HAP-1 (cell line): ENCODE data around the gene COX8A.

Experiments used
- DNase-seq, 2 experiments: peaks; one replicate each; pipeline ENCODE4 v3.0.0-alpha.2; 2016 to 2020; ENCODE audit warnings: low spot score in 2 of 2
- H3K27me3 ChIP-seq: fragments of 250-450 bp; sonication (Bioruptor Pico); 2 replicates; pipeline ENCODE4 v1.5.1; 2020; ENCODE audit warnings: low read depth, mild to moderate bottlenecking, moderate library complexity
- H3K36me3 ChIP-seq: fragments of 250-450 bp; sonication (Bioruptor Pico); replicated peaks from 2 replicates; pipeline ENCODE4 v1.5.1; 2020; ENCODE audit warnings: mild to moderate bottlenecking
- H3K4me1 ChIP-seq: fragments of 250-450 bp; sonication (Bioruptor Pico); 2 replicates; pipeline ENCODE4 v1.5.1; 2020; ENCODE audit warnings: mild to moderate bottlenecking
- H3K4me3 ChIP-seq: fragments of 250-450 bp; sonication (Bioruptor Pico); 2 replicates; pipeline ENCODE4 v1.5.1; 2020; ENCODE audit warnings: mild to moderate bottlenecking, moderate library complexity
- H3K9me3 ChIP-seq: fragments of 250-450 bp; sonication (Bioruptor Pico); 2 replicates; pipeline ENCODE4 v1.5.1; 2020; ENCODE audit warnings: mild to moderate bottlenecking, moderate library complexity
- in situ Hi-C: fragments of 300-500 bp; cut with MboI; formaldehyde crosslinking; loops from 3 replicates; pipeline ENCODE4 v1.14.3; 2020; ENCODE audit warnings: low sequenced_read_pairs, inconsistent platforms, mixed read lengths

Gene COX8A

DNA sequence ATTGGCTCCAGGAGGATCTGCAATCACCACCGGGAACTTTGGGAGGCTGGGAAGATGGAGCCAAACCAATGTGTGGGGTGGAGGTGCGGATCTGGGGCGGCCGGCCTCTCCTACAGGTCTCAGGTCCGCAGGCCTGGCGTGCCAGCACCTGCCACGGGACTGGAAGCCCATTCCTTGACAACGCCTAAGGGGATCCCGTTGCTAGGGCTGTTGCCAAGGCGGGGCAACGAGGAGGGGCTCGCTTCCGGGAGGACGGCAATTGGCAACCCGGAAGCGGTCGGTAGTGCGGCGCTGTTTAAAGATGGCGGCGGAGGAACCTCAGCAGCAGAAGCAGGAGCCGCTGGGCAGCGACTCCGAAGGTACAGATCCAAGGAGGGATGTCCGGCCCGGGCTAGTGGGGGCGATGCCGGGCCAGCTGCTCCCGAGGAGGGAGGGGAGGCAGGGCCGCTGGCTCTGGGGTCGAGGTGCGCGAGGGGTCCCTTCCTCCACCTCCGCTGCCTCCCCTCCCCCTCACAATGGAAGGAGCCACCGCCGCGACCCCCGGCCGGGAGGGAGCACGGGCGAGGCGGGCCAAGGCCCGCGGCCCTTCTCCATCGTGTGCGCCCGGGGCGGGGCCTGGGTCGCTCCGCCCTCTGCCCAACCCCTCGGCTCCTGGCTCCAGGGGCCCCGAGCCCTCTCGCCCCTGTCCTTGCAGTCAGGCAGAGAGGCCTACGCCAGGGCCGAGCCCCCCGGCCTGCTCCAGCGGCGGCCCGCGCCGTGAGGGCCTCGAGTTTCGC is 11.9 kb downstream of the COX8A start, which contains the start of gene OTUB1:
Gene OTUB1 (plus strand): TSS at position 283 of the 776 bp plus-strand sequence. CDS start 19 bp downstream, at position 302.
- H3K9me3 ChIP-seq: no peaks in the 10 kb centered on the region
- peaks cover 34% of the 10 kb centered on the region for H3K36me3 ChIP-seq
- H3K4me3 ChIP-seq: peak within 1 kb of the TSS; percentile 95
- H3K4me1 ChIP-seq: peaks cover 8% of the 10 kb centered on the region
- peak; percentile 94 to 98 for DNase-seq
- in situ Hi-C loops: no loop called here
- no peaks in the 10 kb centered on the region for H3K27me3 ChIP-seq

DNA sequence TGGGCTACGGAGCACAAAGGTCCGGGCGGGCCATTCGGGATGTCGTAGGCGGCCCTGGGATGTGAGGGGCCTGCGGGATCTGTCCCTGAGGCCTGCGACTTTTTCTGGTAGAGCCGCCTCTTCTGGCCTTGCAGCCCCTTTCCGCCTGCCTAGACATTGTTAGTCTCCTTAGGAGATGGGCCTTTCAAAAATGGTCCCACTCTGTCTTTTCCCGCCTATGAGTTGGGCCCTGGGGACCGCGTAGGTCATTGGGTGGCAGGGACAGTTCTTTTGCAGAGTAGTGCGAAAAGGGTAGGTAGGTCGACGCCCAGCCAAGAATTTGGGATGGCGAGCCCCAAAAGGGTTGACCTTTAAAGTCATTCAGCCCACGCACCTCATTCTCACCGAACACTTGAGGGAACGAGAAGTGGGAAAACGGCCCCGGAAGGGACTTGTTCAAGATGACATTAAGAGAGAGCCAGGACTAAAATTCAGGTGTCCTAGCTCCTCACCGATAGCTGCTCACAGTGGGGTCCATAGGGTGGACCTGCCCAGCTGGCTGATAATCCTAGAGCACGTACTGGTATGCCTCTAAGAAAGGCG is 12.6 kb downstream of the COX8A start:
- DNase-seq: no peak
- peaks cover 8% of the 10 kb centered on the region for H3K4me1 ChIP-seq
- no peaks in the 10 kb centered on the region for H3K9me3 ChIP-seq
- peaks cover 40% of the 10 kb centered on the region for H3K36me3 ChIP-seq
- no peaks in the 10 kb centered on the region for H3K27me3 ChIP-seq
- in situ Hi-C loops: no loop called here
- peak overlapping the region; percentile 95 for H3K4me3 ChIP-seq

GRCh38 chr11:63991558-63991957 is 17.1 kb downstream of the COX8A start:
- Histone ChIP-seq H3K27me3 (no peaks in the 10 kb centered on the region), H3K36me3 (peaks cover 62% of the 10 kb centered on the region), H3K9me3 (no peaks in the 10 kb centered on the region), H3K4me3 (no peak overlapping the region), H3K4me1 (peaks cover 5% of the 10 kb centered on the region)
- in situ Hi-C loops: no loop called here
- DNase-seq: no peak

- no peak for DNase-seq
- in situ Hi-C loops: no loop called here
- no peaks in the 10 kb centered on the region for H3K27me3 ChIP-seq
- H3K4me3 ChIP-seq: no peak overlapping the region
- H3K9me3 ChIP-seq: no peaks in the 10 kb centered on the region
- H3K4me1 ChIP-seq: no peaks in the 10 kb centered on the region
- peaks cover 69% of the 10 kb centered on the region for H3K36me3 ChIP-seq
These were observed 18.7 kb downstream of the COX8A start for GRCh38 chr11:63993100-63993499.

- DNase-seq: no peak
- H3K27me3 ChIP-seq: no peaks in the 10 kb centered on the region
- H3K9me3 ChIP-seq: no peaks in the 10 kb centered on the region
- no peak overlapping the region for H3K4me3 ChIP-seq
- peaks cover 68% of the 10 kb centered on the region for H3K36me3 ChIP-seq
- in situ Hi-C loops: no loop called here
- no peaks in the 10 kb centered on the region for H3K4me1 ChIP-seq
These were observed 19.6 kb downstream of the COX8A start for GRCh38 chr11:63993993-63994392.

DNA sequence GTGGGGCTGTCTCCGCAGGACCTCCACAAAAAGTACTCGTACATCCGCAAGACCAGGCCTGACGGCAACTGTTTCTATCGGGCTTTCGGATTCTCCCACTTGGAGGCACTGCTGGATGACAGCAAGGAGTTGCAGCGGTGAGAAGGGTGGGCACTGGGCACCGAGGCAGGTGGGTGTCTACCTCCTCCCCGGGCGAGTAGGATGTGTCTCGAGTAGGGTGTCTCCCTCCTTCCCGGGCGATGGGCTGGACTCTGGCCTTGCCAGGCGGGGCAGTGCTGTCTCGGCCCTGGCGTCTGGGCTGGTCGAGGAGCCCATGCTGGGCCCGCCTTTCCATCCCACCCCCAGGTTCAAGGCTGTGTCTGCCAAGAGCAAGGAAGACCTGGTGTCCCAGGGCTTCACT is 22.1 kb downstream of the COX8A start:
- in situ Hi-C loops: no loop called here
- Histone ChIP-seq H3K27me3 (no peaks in the 10 kb centered on the region), H3K4me3 (no peak overlapping the region), H3K4me1 (no peaks in the 10 kb centered on the region), H3K36me3 (peaks cover 59% of the 10 kb centered on the region), H3K9me3 (no peaks in the 10 kb centered on the region)
- no peak for DNase-seq

- Histone ChIP-seq H3K36me3 (peaks cover 54% of the 10 kb centered on the region), H3K4me3 (no peak overlapping the region), H3K9me3 (no peaks in the 10 kb centered on the region), H3K27me3 (no peaks in the 10 kb centered on the region), H3K4me1 (no peaks in the 10 kb centered on the region)
- no peak for DNase-seq
- in situ Hi-C loops: no loop called here
These were observed 22.8 kb downstream of the COX8A start for GRCh38 chr11:63997104-63997700.

DNA sequence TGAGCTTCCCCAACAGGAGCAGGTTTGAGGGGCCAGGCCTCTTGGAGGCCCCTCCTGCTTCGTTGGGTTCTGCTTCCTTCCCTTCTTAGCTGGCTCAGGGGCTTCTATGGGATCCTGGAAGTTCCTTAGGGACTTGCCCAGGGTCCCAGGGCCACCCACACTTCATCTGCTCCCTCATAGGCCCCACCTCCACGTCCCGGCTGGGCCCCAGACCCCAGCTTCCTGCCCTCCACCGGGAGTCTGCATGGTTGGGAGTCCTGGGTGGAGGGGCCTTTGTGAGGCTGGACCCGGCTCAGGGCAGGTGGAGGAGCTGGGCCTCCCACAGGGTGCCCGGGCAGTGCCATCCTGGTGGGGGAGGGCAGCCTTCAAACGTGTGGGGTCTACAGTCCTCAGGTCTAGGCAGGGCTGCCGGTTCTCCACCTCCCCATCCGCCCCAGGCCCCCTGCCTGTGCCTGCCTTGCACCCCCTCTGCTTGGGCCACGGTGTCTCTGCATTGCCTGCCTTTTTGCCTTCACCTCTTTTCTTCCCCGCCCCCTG is 23.4 kb downstream of the COX8A start:
- Histone ChIP-seq H3K4me3 (no peak overlapping the region), H3K27me3 (no peaks in the 10 kb centered on the region), H3K36me3 (peaks cover 54% of the 10 kb centered on the region), H3K4me1 (no peaks in the 10 kb centered on the region), H3K9me3 (no peaks in the 10 kb centered on the region)
- in situ Hi-C loops: no loop called here
- DNase-seq: no peak

DNA sequence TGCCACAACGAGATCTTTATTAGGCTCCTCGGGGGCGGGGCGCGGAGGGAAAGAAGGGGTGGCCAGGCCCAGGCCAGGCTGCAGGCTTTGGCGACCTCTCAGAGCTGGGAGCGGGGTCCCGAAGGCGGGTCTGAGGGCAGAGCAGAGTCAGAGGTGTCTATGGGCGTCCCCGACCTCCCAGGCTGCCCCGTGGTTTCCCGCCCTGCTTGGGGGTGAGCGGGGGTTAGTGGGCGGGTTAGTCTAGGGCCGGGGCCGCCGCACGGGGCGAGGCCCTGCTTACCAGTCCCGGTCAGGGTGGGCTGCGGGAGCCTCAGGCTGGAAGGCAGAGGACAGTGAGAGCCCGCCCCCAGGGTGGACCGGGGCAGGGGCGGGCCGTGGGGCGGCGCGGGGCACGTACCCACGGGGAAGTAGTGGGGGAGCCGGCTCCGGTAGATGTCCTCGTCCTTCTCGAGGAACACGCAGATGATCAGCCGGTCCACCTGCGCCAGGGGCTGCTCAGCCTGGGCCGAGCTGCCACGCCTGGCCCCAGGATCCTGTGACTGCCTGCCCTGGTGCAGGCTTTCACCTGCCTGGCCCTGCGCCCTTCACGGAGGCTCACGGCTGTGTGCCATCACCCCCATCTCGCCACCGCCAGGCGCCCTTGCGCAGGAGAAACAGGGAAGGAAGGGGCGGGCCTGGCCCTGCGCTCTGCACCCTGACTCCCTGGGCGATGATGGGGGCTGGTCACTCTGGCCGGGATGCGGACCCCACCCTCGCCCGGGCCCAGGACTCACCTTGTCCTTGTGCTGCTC is 24.3 kb downstream of the COX8A start:
- in situ Hi-C loops: no loop called here
- Histone ChIP-seq H3K4me3 (no peak overlapping the region), H3K36me3 (peaks cover 50% of the 10 kb centered on the region)

DNA sequence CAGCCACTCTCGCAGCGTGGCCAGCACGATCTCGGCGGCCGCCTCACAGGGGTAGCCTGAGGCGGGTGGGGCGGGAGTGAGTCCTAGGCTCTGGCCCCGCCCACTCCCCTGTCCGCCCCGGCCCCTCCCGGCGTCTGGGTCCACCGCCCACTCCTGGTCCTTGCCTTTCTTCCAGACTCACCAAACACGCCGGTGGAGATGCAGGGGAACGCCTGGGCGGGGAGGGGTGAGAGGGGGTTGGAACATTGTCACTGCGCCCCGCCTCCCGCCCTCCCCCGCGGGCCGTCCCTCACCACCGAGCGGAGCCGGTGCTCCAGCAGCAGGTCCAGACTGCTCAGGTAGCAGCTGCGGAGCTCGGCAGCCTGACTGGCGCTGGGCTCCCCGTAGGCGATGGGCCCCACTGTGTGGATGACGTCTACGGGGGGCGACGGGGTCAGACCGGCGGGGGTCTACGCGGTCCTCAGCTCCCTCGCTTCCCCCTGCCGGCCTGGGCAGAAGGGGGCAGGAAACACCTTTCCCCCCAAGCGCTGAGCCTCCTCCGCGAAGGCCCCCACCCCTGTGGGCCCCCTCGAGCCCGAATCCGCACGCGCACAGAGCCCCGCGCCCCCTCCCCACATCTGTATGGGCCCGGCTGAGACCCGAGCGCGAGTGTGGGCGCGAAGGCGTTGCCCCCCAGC is 25.1 kb downstream of the COX8A start:
- in situ Hi-C loops: no loop called here
- H3K4me3 ChIP-seq: no peak overlapping the region
- H3K4me1 ChIP-seq: no peaks in the 10 kb centered on the region

More for the DNA sequence above, 24.3 kb downstream of the COX8A start:
- Histone ChIP-seq H3K4me1 (no peaks in the 10 kb centered on the region), H3K27me3 (no peaks in the 10 kb centered on the region), H3K9me3 (no peaks in the 10 kb centered on the region)
- DNase-seq: no peak

GRCh38 chr11:64000026-64000739 is 25.8 kb downstream of the COX8A start:
- in situ Hi-C loops: no loop called here
- Histone ChIP-seq H3K4me3 (no peak overlapping the region), H3K4me1 (no peaks in the 10 kb centered on the region), H3K27me3 (no peaks in the 10 kb centered on the region), H3K9me3 (no peaks in the 10 kb centered on the region), H3K36me3 (peaks cover 41% of the 10 kb centered on the region)
- no peak for DNase-seq

More for the DNA sequence above, 25.1 kb downstream of the COX8A start:
- Histone ChIP-seq H3K9me3 (no peaks in the 10 kb centered on the region), H3K36me3 (peaks cover 47% of the 10 kb centered on the region), H3K27me3 (no peaks in the 10 kb centered on the region)
- peak; percentile 22 to 65 for DNase-seq

DNA sequence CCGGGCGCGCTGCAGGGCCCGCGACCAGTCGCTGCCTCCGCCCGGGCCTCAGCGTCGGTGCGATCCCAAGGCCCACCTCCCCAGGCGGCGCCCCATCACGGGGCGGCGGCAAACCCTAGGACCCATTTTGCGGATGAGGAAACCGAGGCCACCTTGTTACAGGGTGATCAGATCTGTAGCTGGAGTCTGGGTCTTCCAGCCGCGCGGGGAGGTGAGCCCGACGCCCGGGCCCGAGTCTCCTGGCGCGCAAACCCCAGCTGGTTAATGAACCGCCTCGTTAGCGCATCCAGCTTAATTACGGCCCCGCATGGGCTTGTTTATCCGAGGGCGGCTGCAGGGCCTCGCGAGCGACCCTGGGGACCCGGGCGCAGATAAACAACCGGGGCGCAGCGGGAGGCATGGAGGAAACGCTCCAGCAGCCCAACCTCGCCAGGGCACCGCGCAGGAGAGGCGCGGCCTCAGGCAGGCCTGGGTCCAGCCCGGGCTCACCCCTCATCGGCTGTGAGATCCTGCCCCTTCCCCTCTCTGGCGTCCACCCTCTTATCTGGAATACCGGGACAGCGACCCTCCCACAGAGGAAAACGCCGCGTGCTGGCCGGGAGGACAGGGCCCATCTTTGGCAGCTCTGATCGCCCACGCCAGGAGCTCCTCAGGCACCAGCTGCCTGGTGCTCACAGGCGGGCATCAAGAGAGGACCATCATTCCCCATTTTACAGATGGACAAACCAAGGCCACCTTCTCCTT is 26.5 kb downstream of the COX8A start:
- DNase-seq: no peak
- in situ Hi-C loops: no loop called here
- Histone ChIP-seq H3K36me3 (peaks cover 37% of the 10 kb centered on the region), H3K27me3 (no peaks in the 10 kb centered on the region), H3K4me3 (no peak overlapping the region), H3K4me1 (no peaks in the 10 kb centered on the region), H3K9me3 (no peaks in the 10 kb centered on the region)
